Measurements from ENCODE around the gene SLC38A10. TPM values are rescaled to one million over a fixed set of nuclear protein-coding genes. Genes with fewer than 3 reads are reported as not detected.

SLC38A10 gene
- total and polyA plus RNA-seq, 2 of the 13 experiments (the other 11 are each of a cell fraction or from before 2014, with no cell fraction given), result 23.4 to 55.8 TPM

DNA sequence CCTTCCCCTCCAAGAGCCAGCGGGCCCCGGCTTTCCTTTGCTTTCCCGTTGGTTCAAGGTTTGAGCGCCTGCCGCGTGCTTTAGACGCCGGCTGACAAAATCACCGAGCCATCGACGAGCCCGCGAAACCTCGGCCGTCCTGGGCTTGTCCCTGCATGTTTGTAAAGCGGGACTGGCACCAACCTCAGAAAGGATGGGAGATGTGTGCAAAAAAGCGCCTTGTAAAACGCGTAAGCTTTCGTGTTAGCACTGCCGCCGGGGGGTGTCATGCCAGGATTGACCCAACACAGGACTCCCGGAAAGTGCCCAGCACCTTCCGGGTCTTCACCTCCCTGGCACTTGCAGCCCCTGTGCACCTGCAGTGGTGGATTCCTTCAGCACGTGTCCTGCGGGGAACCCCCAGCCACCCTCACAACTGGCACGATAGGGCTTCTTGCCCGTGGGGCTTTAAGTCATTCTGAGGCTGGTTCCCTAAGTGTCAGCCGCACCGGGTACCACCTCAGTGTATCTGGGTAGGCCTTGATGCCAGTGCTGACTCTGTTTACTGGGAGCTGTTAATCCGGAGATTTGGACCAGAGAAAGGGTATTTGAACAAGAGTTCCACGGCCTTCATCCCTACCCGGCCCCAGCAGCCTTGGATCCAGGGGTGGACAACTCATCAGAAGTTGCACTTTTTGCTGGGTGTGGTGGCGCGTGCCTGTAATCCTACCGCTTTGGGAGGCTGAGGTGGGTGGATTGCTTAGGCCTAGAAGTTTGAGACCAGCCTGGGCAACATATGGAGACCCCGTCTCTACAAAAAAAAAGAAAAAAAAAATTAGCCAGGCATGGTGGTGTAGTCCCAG is 55.2 kb downstream of the SLC38A10 start (continued):
- TF ChIP-seq, protein P1, sequence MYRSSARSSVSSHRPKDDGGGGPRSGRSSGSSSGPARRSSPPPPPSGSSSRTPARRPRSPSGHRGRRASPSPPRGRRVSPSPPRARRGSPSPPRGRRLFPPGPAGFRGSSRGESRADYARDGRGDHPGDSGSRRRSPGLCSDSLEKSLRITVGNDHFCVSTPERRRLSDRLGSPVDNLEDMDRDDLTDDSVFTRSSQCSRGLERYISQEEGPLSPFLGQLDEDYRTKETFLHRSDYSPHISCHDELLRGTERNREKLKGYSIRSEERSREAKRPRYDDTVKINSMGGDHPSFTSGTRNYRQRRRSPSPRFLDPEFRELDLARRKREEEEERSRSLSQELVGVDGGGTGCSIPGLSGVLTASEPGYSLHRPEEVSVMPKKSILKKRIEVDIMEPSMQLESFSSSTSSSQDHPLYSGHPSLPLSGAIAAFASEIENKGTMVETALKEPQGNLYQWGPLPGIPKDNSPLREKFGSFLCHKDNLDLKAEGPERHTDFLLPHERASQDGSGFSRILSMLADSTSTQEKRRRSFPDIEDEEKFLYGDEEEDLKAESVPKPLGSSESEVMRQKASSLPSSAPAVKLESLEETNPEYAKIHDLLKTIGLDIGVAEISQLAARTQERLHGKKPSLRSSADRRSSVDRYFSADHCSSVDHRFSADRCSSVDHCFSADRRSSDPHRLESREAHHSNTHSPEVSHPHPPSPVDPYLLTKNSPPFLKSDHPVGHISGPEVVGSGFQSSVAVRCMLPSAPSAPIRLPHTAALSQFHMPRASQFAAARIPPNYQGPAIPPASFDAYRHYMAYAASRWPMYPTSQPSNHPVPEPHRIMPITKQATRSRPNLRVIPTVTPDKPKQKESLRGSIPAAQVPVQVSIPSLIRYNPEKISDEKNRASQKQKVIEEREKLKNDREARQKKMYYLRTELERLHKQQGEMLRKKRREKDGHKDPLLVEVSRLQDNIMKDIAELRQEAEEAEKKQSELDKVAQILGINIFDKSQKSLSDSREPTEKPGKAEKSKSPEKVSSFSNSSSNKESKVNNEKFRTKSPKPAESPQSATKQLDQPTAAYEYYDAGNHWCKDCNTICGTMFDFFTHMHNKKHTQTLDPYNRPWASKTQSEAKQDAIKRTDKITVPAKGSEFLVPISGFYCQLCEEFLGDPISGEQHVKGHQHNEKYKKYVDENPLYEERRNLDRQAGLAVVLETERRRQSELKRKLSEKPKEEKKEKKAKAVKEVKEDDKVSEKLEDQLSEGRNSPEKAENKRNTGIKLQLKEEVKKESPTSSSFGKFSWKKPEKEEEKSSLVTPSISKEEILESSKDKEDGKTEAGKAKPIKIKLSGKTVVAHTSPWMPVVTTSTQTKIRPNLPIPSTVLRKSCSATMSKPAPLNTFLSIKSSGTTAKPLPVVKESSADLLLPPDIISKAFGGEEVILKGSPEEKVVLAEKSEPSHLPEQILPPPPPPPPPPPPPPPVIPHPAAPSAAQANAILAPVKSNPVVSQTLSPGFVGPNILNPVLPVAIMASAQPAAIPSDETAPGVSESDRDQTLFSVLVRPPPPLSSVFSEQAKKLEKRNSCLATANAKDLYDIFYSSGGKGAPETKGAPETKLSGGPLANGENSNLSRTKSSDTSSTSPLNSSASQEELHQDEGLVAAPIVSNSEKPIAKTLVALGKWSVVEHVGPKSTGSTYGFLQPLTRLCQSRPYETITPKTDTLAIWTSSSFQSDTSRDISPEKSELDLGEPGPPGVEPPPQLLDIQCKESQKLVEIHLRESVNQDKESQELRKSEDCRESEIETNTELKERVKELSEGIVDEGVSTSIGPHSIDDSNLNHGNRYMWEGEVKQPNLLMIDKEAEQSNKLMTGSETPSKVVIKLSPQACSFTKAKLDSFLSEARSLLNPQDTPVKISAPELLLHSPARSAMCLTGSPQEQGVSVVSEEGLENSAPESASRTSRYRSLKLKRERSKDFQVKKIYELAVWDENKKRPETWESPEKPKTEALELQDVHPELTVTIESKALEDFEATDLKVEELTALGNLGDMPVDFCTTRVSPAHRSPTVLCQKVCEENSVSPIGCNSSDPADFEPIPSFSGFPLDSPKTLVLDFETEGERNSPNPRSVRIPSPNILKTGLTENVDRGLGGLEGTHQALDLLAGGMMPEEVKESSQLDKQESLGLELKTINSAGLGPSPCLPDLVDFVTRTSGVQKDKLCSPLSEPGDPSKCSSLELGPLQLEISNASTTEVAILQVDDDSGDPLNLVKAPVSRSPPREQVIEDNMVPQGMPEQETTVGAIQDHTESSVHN (CRISPR knock-in tag; IDR thresholded peaks at IDR 0.05), result 0 out of 2 replicates have a peak, but pooled peaks have one; percentile 54
- TF ChIP-seq ZNF232 (CRISPR knock-in tag; IDR thresholded peaks at IDR 0.05; ENCODE audit: borderline replicate concordance) (peak; percentile 6; the same call in 1 of the 2 replicates), ZNF589 (CRISPR knock-in tag; conservative IDR thresholded peaks at IDR 0.05) (no peak), TP53 (CRISPR knock-in tag; conservative IDR thresholded peaks at IDR 0.05) (peak; percentile 90; the same call in 1 of the 2 replicates), ZNF350 (CRISPR knock-in tag; IDR thresholded peaks at IDR 0.05; ENCODE audit: borderline replicate concordance, low read depth) (peak; percentile 13; the same call in 1 of the 2 replicates), ZNF33A (CRISPR knock-in tag; IDR thresholded peaks at IDR 0.05; ENCODE audit: borderline replicate concordance) (no peak), DNMT3B (CRISPR knock-in tag; conservative IDR thresholded peaks at IDR 0.05) (no peak), POLR2A (IDR thresholded peaks at IDR 0.05; ENCODE audit: insufficient read depth in 1 of 2, low read depth in 2 of 2, low read length in 2 of 2) (0 out of 4 replicates have a peak, but pooled peaks of 1 of the 2 experiments have one; percentile 22), ZBTB8A (CRISPR knock-in tag; IDR thresholded peaks at IDR 0.05; ENCODE audit: borderline replicate concordance, low read depth) (0 out of 2 replicates have a peak, but pooled peaks have one; percentile 61)
- TF ChIP-seq, protein P2, sequence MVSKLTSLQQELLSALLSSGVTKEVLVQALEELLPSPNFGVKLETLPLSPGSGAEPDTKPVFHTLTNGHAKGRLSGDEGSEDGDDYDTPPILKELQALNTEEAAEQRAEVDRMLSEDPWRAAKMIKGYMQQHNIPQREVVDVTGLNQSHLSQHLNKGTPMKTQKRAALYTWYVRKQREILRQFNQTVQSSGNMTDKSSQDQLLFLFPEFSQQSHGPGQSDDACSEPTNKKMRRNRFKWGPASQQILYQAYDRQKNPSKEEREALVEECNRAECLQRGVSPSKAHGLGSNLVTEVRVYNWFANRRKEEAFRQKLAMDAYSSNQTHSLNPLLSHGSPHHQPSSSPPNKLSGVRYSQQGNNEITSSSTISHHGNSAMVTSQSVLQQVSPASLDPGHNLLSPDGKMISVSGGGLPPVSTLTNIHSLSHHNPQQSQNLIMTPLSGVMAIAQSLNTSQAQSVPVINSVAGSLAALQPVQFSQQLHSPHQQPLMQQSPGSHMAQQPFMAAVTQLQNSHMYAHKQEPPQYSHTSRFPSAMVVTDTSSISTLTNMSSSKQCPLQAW (CRISPR knock-in tag; IDR thresholded peaks at IDR 0.05), result 0 out of 2 replicates have a peak, but pooled peaks have one; percentile 38
- TF ChIP-seq, protein P3, sequence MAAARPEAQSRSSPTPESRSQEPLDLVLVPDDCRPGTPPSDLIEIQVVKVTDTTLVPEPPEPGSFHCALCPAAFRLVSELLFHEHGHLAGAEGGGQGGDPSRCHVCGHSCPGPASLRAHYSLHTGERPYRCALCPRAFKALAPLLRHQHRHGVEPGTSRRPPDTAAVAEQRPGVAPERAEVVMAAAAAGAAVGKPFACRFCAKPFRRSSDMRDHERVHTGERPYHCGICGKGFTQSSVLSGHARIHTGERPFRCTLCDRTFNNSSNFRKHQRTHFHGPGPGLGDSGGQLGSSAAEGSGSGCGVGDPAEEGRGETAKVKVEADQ (CRISPR knock-in tag; IDR thresholded peaks at IDR 0.05; ENCODE audit: borderline replicate concordance), result peak; percentile 3; the same call in 1 of the 2 replicates
- TF ChIP-seq, protein P4, sequence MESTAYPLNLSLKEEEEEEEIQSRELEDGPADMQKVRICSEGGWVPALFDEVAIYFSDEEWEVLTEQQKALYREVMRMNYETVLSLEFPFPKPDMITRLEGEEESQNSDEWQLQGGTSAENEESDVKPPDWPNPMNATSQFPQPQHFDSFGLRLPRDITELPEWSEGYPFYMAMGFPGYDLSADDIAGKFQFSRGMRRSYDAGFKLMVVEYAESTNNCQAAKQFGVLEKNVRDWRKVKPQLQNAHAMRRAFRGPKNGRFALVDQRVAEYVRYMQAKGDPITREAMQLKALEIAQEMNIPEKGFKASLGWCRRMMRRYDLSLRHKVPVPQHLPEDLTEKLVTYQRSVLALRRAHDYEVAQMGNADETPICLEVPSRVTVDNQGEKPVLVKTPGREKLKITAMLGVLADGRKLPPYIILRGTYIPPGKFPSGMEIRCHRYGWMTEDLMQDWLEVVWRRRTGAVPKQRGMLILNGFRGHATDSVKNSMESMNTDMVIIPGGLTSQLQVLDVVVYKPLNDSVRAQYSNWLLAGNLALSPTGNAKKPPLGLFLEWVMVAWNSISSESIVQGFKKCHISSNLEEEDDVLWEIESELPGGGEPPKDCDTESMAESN (CRISPR knock-in tag; conservative IDR thresholded peaks at IDR 0.05), result peak; percentile 50; the same call in 1 of the 2 replicates

Measured in HepG2 (cell line).